ENCODE measurements around the gene ASB16.

ASB16 gene

GRCh38 chr17:44219616-44220212, 49.2 kb downstream of the ASB16 start, which contains the start of gene UBTF:
Gene UBTF, minus strand, starts transcription at chr17:44219675. Its CDS starts 1,446 bp downstream, at chr17:44218229.
- H3K27ac ChIP-seq: peak within 1 kb of the TSS; percentile 96
- no peak for DNase-seq (ENCODE audit: low read depth, low spot score)

GRCh38 chr17:44220213-44221083, 49.9 kb downstream of the ASB16 start:
- no peak for DNase-seq (ENCODE audit: low read depth, low spot score)

GRCh38 chr17:44221084-44221861, 50.8 kb downstream of the ASB16 start:
- DNase-seq (ENCODE audit: low read depth, low spot score): no peak
- peak overlapping the region; percentile 96 for H3K27ac ChIP-seq

More at GRCh38 chr17:44220213-44221083, 49.9 kb downstream of the ASB16 start:
- H3K27ac ChIP-seq: peak overlapping the region; percentile 96

- DNase-seq (ENCODE audit: low read depth, low spot score): no peak
- H3K27ac ChIP-seq: peak overlapping the region; percentile 96
Observed at GRCh38 chr17:44221862-44222111, 51.3 kb downstream of the ASB16 start.

- no peak for DNase-seq (ENCODE audit: low read depth, low spot score)
- peak overlapping the region; percentile 96 for H3K27ac ChIP-seq
Observed at GRCh38 chr17:44222112-44222869, 51.8 kb downstream of the ASB16 start.

- H3K27ac ChIP-seq: peak overlapping the region; percentile 96
- no peak for DNase-seq (ENCODE audit: low read depth, low spot score)
Observed at GRCh38 chr17:44223541-44224071, 53.1 kb downstream of the ASB16 start.
